NCI-H446 treated with DMSO at 0.1 percent for 48 hours (cell line): Measurements from ENCODE around the gene SPAG16.
"Not testable (repeated sequence)": the region's sequence is repeated elsewhere in the genome, so short reads cannot be mapped to it uniquely, and the experiment has no call there.

Experiments used
- DNase-seq: peaks from one replicate; lab custom pipeline; 2025; lab: John Stamatoyannopoulos, UW

Gene SPAG16

GRCh38 chr2:213818436-213818835 lies 534.2 kb downstream of the SPAG16 start:
- DNase-seq = no peak

- no peak for DNase-seq
These were observed 550.1 kb downstream of the SPAG16 start for GRCh38 chr2:213834331-213834730.

GRCh38 chr2:213834746-213835145 lies 550.5 kb downstream of the SPAG16 start:
- DNase-seq = no peak

GRCh38 chr2:213846856-213847255 lies 562.6 kb downstream of the SPAG16 start:
- no peak for DNase-seq

GRCh38 chr2:213847316-213847715 lies 563.1 kb downstream of the SPAG16 start:
- DNase-seq = no peak

- no peak for DNase-seq
These were observed 564.4 kb downstream of the SPAG16 start for GRCh38 chr2:213848631-213849030.

GRCh38 chr2:213861638-213862037 lies 577.4 kb downstream of the SPAG16 start:
- no peak for DNase-seq

GRCh38 chr2:213862407-213863076 lies 578.3 kb downstream of the SPAG16 start:
- DNase-seq = no peak

- DNase-seq = no peak
These were observed 579.3 kb downstream of the SPAG16 start for GRCh38 chr2:213863541-213863940.

GRCh38 chr2:213868526-213868925 lies 584.3 kb downstream of the SPAG16 start:
- DNase-seq = no peak

- no peak for DNase-seq
These were observed 601.2 kb downstream of the SPAG16 start for GRCh38 chr2:213885485-213885884.

GRCh38 chr2:213914510-213914909 lies 630.2 kb downstream of the SPAG16 start:
- DNase-seq = no peak

GRCh38 chr2:213920014-213920413 lies 635.8 kb downstream of the SPAG16 start:
- DNase-seq = no peak

- no peak for DNase-seq
These were observed 639.3 kb downstream of the SPAG16 start for GRCh38 chr2:213923543-213923942.

- DNase-seq = no peak
These were observed 650.3 kb downstream of the SPAG16 start for GRCh38 chr2:213934560-213934959.

- DNase-seq = no peak
These were observed 673.8 kb downstream of the SPAG16 start for GRCh38 chr2:213958086-213958485.

GRCh38 chr2:213959589-213959988 lies 675.3 kb downstream of the SPAG16 start:
- no peak for DNase-seq

GRCh38 chr2:213971536-213971935 lies 687.3 kb downstream of the SPAG16 start:
- DNase-seq = no peak

GRCh38 chr2:213980883-213981282 lies 696.6 kb downstream of the SPAG16 start:
- no peak for DNase-seq

- no peak for DNase-seq
These were observed 704.9 kb downstream of the SPAG16 start for GRCh38 chr2:213989207-213989606.

- DNase-seq = no peak
These were observed 707.3 kb downstream of the SPAG16 start for GRCh38 chr2:213991453-213992108.

GRCh38 chr2:213995400-213996105 lies 711.3 kb downstream of the SPAG16 start:
- peak; percentile 18 for DNase-seq

GRCh38 chr2:213998976-213999375 lies 714.7 kb downstream of the SPAG16 start:
- DNase-seq = not testable (repeated sequence)
